ENCODE results near the gene ZNF682. TPM values are rescaled to one million over a fixed set of nuclear protein-coding genes. Genes with fewer than 3 reads are reported as not detected.
"Not testable (repeated sequence)": the region's sequence is repeated elsewhere in the genome, so short reads cannot be mapped to it uniquely, and the experiment has no call there.

ZNF682 gene
- total RNA-seq, 2 experiments from 2014 or later = 8.1 to 8.9 TPM

- CTCF ChIA-PET = no interaction called here
- H3K27ac Mint-ChIP-seq = no peak overlapping the region
- no peak overlapping the region for H3K4me3 Mint-ChIP-seq
- DNase-seq = no peak
- H3K4me1 Mint-ChIP-seq (ENCODE audit: low read depth) = no peaks in the 10 kb centered on the region
- no peaks in the 10 kb centered on the region for H3K27me3 Mint-ChIP-seq (ENCODE audit: low read depth)
- no peaks in the 10 kb centered on the region for H3K9me3 Mint-ChIP-seq
- intact Hi-C loops (cut with micrococcal nuclease) = no loop called here
- H3K36me3 Mint-ChIP-seq (ENCODE audit: low read depth) = no peaks in the 10 kb centered on the region
Measured at GRCh38 chr19:20060282-20060681, 21.0 kb upstream of the ZNF682 start.

GRCh38 chr19:20058738-20059137 is 19.4 kb upstream of the ZNF682 start:
- H3K27me3 Mint-ChIP-seq (ENCODE audit: low read depth); H3K9me3 Mint-ChIP-seq; CTCF ChIA-PET; DNase-seq; H3K4me1 Mint-ChIP-seq (ENCODE audit: low read depth); intact Hi-C loops (cut with micrococcal nuclease); H3K27ac Mint-ChIP-seq; H3K36me3 Mint-ChIP-seq (ENCODE audit: low read depth); H3K4me3 Mint-ChIP-seq: not testable (repeated sequence)

- CTCF ChIA-PET = interaction anchor here (0.8 to 1.9 kb wide), 4 partner anchors 13 to 26 kb away, joined by 3 to 6 read pairs (median 4); partner anchors contain the start of genes ZNF682 and ZNF90
- H3K36me3 Mint-ChIP-seq (ENCODE audit: low read depth) = no peaks in the 10 kb centered on the region
- intact Hi-C loops (cut with micrococcal nuclease) = loop anchor here (1.0 to 5.0 kb wide), 6 partner anchors 13 to 1090 kb away; partner anchors contain the start of genes ZNF101, ZNF14, ZNF431 and ZNF682
Measured at GRCh38 chr19:20051841-20052768, 12.8 kb upstream of the ZNF682 start.

GRCh38 chr19:20045742-20046141 is 6.4 kb upstream of the ZNF682 start:
- H3K36me3 Mint-ChIP-seq (ENCODE audit: low read depth); H3K9me3 Mint-ChIP-seq; H3K27me3 Mint-ChIP-seq (ENCODE audit: low read depth); H3K27ac Mint-ChIP-seq; intact Hi-C loops (cut with micrococcal nuclease); H3K4me1 Mint-ChIP-seq (ENCODE audit: low read depth); DNase-seq; H3K4me3 Mint-ChIP-seq: not testable (repeated sequence)
- CTCF ChIA-PET = interaction anchor here (0.6 kb wide), 1 partner anchor 401 kb away, joined by 3 read pairs; no protein-coding TSS in a partner anchor

More at GRCh38 chr19:20051841-20052768, 12.8 kb upstream of the ZNF682 start:
- H3K27ac Mint-ChIP-seq = peak overlapping the region; percentile 86
- H3K4me3 Mint-ChIP-seq = peak overlapping the region; percentile 95
- H3K9me3 Mint-ChIP-seq = peaks cover 2% of the 10 kb centered on the region
- H3K27me3 Mint-ChIP-seq (ENCODE audit: low read depth) = no peaks in the 10 kb centered on the region
- H3K4me1 Mint-ChIP-seq (ENCODE audit: low read depth) = peaks cover 6% of the 10 kb centered on the region
- peak; percentile 87 for DNase-seq

- no peak for DNase-seq
- intact Hi-C loops (cut with micrococcal nuclease) = no loop called here
- CTCF ChIA-PET = no interaction called here
- Mint-ChIP-seq H3K9me3 (no peaks in the 10 kb centered on the region), H3K4me1 (ENCODE audit: low read depth) (no peaks in the 10 kb centered on the region), H3K36me3 (ENCODE audit: low read depth) (no peaks in the 10 kb centered on the region), H3K4me3 (no peak overlapping the region), H3K27me3 (ENCODE audit: low read depth) (no peaks in the 10 kb centered on the region), H3K27ac (no peak overlapping the region)
Measured at GRCh38 chr19:20044663-20045062, 5.4 kb upstream of the ZNF682 start.

- intact Hi-C loops (cut with micrococcal nuclease) = loop anchor here (1.0 to 10.0 kb wide), 10 partner anchors 14 to 884 kb away; partner anchors contain the start of genes ATP13A1, ZNF101, ZNF486 and ZNF737
Measured at GRCh38 chr19:20038358-20039202, 725 bp downstream of the ZNF682 start.

GRCh38 chr19:20035935-20036334 is 3.4 kb downstream of the ZNF682 start:
- H3K27me3 Mint-ChIP-seq (ENCODE audit: low read depth) = no peaks in the 10 kb centered on the region
- CTCF ChIA-PET = no interaction called here
- H3K36me3 Mint-ChIP-seq (ENCODE audit: low read depth) = peaks cover 23% of the 10 kb centered on the region
- no peak for DNase-seq
- no peak overlapping the region for H3K27ac Mint-ChIP-seq
- no peaks in the 10 kb centered on the region for H3K9me3 Mint-ChIP-seq
- no peak overlapping the region for H3K4me3 Mint-ChIP-seq
- intact Hi-C loops (cut with micrococcal nuclease) = loop anchor here (5.0 to 10.0 kb wide), 4 partner anchors 371 to 886 kb away; partner anchors contain the start of genes ATP13A1, ZNF101, ZNF737 and ZNF85
- peaks cover 15% of the 10 kb centered on the region for H3K4me1 Mint-ChIP-seq (ENCODE audit: low read depth)

More at GRCh38 chr19:20038358-20039202, 725 bp downstream of the ZNF682 start:
- peak; percentile 9 for DNase-seq
- Mint-ChIP-seq H3K4me3 (peak overlapping the region; percentile 94), H3K27me3 (ENCODE audit: low read depth) (no peaks in the 10 kb centered on the region), H3K9me3 (no peaks in the 10 kb centered on the region), H3K36me3 (ENCODE audit: low read depth) (peaks cover 12% of the 10 kb centered on the region), H3K4me1 (ENCODE audit: low read depth) (peaks cover 15% of the 10 kb centered on the region), H3K27ac (peak overlapping the region; percentile 75)
- CTCF ChIA-PET = interaction anchor here (0.5 to 1.6 kb wide), 3 partner anchors 14 to 1353 kb away, joined by 3 to 6 read pairs (median 3); no protein-coding TSS in a partner anchor

- Mint-ChIP-seq H3K4me1 (ENCODE audit: low read depth) (no peaks in the 10 kb centered on the region), H3K9me3 (no peaks in the 10 kb centered on the region), H3K36me3 (ENCODE audit: low read depth) (peaks cover 41% of the 10 kb centered on the region), H3K27me3 (ENCODE audit: low read depth) (no peaks in the 10 kb centered on the region), H3K27ac (no peak overlapping the region), H3K4me3 (no peak overlapping the region)
- no peak for DNase-seq
- CTCF ChIA-PET = no interaction called here
- intact Hi-C loops (cut with micrococcal nuclease) = no loop called here
Measured at GRCh38 chr19:20028611-20029010, 10.7 kb downstream of the ZNF682 start.

- DNase-seq = no peak
- H3K4me3 Mint-ChIP-seq = no peak overlapping the region
- intact Hi-C loops (cut with micrococcal nuclease) = no loop called here
- H3K36me3 Mint-ChIP-seq (ENCODE audit: low read depth) = peaks cover 64% of the 10 kb centered on the region
- peaks cover 47% of the 10 kb centered on the region for H3K9me3 Mint-ChIP-seq
- no peaks in the 10 kb centered on the region for H3K4me1 Mint-ChIP-seq (ENCODE audit: low read depth)
- CTCF ChIA-PET = interaction anchor here (1.0 kb wide), 1 partner anchor 8 kb away, joined by 3 read pairs; no protein-coding TSS in a partner anchor
- H3K27me3 Mint-ChIP-seq (ENCODE audit: low read depth) = no peaks in the 10 kb centered on the region
- H3K27ac Mint-ChIP-seq = no peak overlapping the region
Measured at GRCh38 chr19:20005741-20006140, 33.6 kb downstream of the ZNF682 start.

- CTCF ChIA-PET = interaction anchor here (0.6 to 1.4 kb wide), 15 partner anchors 8 to 1032 kb away, joined by 3 to 7 read pairs (median 3); partner anchors contain the start of gene ZNF486
- peaks cover 6% of the 10 kb centered on the region for H3K36me3 Mint-ChIP-seq (ENCODE audit: low read depth)
- no peaks in the 10 kb centered on the region for H3K4me1 Mint-ChIP-seq (ENCODE audit: low read depth)
- DNase-seq = peak; percentile 62
- peaks cover 19% of the 10 kb centered on the region for H3K9me3 Mint-ChIP-seq
- intact Hi-C loops (cut with micrococcal nuclease) = loop anchor here (1.0 kb wide), 1 partner anchor 240 kb away; no protein-coding TSS in a partner anchor
- no peak overlapping the region for H3K4me3 Mint-ChIP-seq
- H3K27ac Mint-ChIP-seq = no peak overlapping the region
- H3K27me3 Mint-ChIP-seq (ENCODE audit: low read depth) = no peaks in the 10 kb centered on the region
Measured at GRCh38 chr19:19997656-19998268, 41.5 kb downstream of the ZNF682 start.

GRCh38 chr19:19966862-19967261 is 72.4 kb downstream of the ZNF682 start:
- CTCF ChIA-PET = no interaction called here
- Mint-ChIP-seq H3K36me3 (ENCODE audit: low read depth) (peaks cover 1% of the 10 kb centered on the region), H3K27me3 (ENCODE audit: low read depth) (no peaks in the 10 kb centered on the region), H3K27ac (no peak overlapping the region), H3K4me3 (no peak overlapping the region), H3K9me3 (peaks cover 37% of the 10 kb centered on the region), H3K4me1 (ENCODE audit: low read depth) (no peaks in the 10 kb centered on the region)
- no peak for DNase-seq
- intact Hi-C loops (cut with micrococcal nuclease) = no loop called here

Data from activated naive CD4-positive, alpha-beta T cell treated with anti-CD3 and anti-CD28 coated beads for 36 hours (primary cell).